Neural progenitor cell (in vitro differentiated cells): Measurements from ENCODE around the gene FRMD8. TPM values are rescaled to one million over a fixed set of nuclear protein-coding genes. Genes with fewer than 3 reads are reported as not detected.

ENCODE experiments used
- DNase-seq: peaks from one replicate; pipeline ENCODE4 v3.0.0-alpha.2; 2016; ENCODE audit warnings: low spot score
- H2AFZ ChIP-seq: fragments of 200-600 bp; sonication (generic); replicated peaks from 2 replicates; pipeline ENCODE4 v1.6.1; 2016; ENCODE audit warnings: antibody characterized with exemption
- H3F3A ChIP-seq: fragments of 200-600 bp; sonication (generic); 2 replicates; pipeline ENCODE4 v1.6.1; 2016; ENCODE audit warnings: antibody characterized with exemption, low read depth
- H3K27ac ChIP-seq: fragments of 200-600 bp; sonication (generic); 2 replicates; pipeline ENCODE4 v1.5.1; 2016; ENCODE audit warnings: mild to moderate bottlenecking
- H3K27me3 ChIP-seq: fragments of 200-600 bp; sonication (generic); 2 replicates; pipeline ENCODE4 v1.6.1; 2016; ENCODE audit warnings: mild to moderate bottlenecking, moderate library complexity
- H3K36me3 ChIP-seq: fragments of 200-600 bp; sonication (generic); 2 replicates; pipeline ENCODE4 v1.5.1; 2016
- H3K4me1 ChIP-seq: fragments of 200-600 bp; sonication (generic); 2 replicates; pipeline ENCODE4 v1.6.1; 2016; ENCODE audit warnings: mixed run types
- H3K4me2 ChIP-seq: fragments of 200-600 bp; sonication (generic); 2 replicates; pipeline ENCODE4 v1.6.1; 2016
- H3K4me3 ChIP-seq: fragments of 200-600 bp; sonication (generic); 2 replicates; pipeline ENCODE4 v1.5.1; 2016
- H3K79me2 ChIP-seq: fragments of 200-600 bp; sonication (generic); 2 replicates; pipeline ENCODE4 v1.6.1; 2016; ENCODE audit warnings: low read depth
- H3K9ac ChIP-seq: fragments of 200-600 bp; sonication (generic); 2 replicates; pipeline ENCODE4 v1.6.1; 2016
- H3K9me3 ChIP-seq: fragments of 200-600 bp; sonication (generic); 2 replicates; pipeline ENCODE4 v1.5.1; 2016; ENCODE audit warnings: low read depth
- H4K20me1 ChIP-seq: fragments of 200-600 bp; sonication (generic); 2 replicates; pipeline ENCODE4 v1.6.1; 2016; ENCODE audit warnings: low read depth
- H3K27ac Mint-ChIP-seq: 3 replicates; pipeline ENCODE4 v1.8.0; 2021; ENCODE audit warnings: mixed read lengths
- H3K27me3 Mint-ChIP-seq: 2 replicates; pipeline ENCODE4 v1.8.0; 2022; ENCODE audit warnings: low read depth, mild to moderate bottlenecking, inconsistent platforms, moderate library complexity, mixed read lengths; ENCODE audit not compliant: insufficient read depth
- H3K36me3 Mint-ChIP-seq: 3 replicates; pipeline ENCODE4 v1.8.0; 2021; ENCODE audit warnings: mixed read lengths
- H3K4me1 Mint-ChIP-seq: 3 replicates; pipeline ENCODE4 v1.8.0; 2021; ENCODE audit warnings: mixed read lengths
- H3K4me3 Mint-ChIP-seq: 3 replicates; pipeline ENCODE4 v1.8.0; 2021; ENCODE audit warnings: mild to moderate bottlenecking, moderate library complexity, mixed read lengths
- H3K9me3 Mint-ChIP-seq: 3 replicates; pipeline ENCODE4 v1.8.0; 2020; ENCODE audit warnings: mixed read lengths
- CTCF ChIP-seq: fragments of 200-600 bp; sonication (generic); IDR thresholded peaks from 2 replicates; pipeline ENCODE4 v1.5.1; 2017; ENCODE audit warnings: antibody characterized with exemption, mild to moderate bottlenecking
- EZH2 ChIP-seq: fragments of 200-600 bp; sonication (generic); IDR thresholded peaks from 2 replicates; pipeline ENCODE4 v1.6.1; 2017; ENCODE audit warnings: antibody characterized with exemption, mild to moderate bottlenecking, moderate library complexity
- EZH2phosphoT487 ChIP-seq: fragments of 200-600 bp; sonication (generic); IDR thresholded peaks from 2 replicates; pipeline ENCODE4 v1.6.1; 2017; ENCODE audit warnings: antibody characterized with exemption
- total RNA-seq: library from RNA; depleted of rRNA; stranded (reverse); fragments of >200 nt; gene quantifications from 2 replicates; pipeline ENCODE4 v1.2.3, GENCODE V29; 2015; ENCODE audit warnings: low replicate concordance

Gene FRMD8
- total RNA-seq, 1 donor from 2014 or later = 5.8 TPM

- Histone ChIP-seq H2AFZ (peak overlapping the region; percentile 39), H4K20me1 (no peaks in the 10 kb centered on the region), H3K4me3 (no peak overlapping the region), H3K27ac (no peak overlapping the region), H3K9ac (no peak overlapping the region), H3K4me2 (no peak overlapping the region), H3K9me3 (no peaks in the 10 kb centered on the region), H3K27me3 (no peaks in the 10 kb centered on the region), H3K36me3 (no peaks in the 10 kb centered on the region), H3K79me2 (peaks cover 4% of the 10 kb centered on the region), H3F3A (no peaks in the 10 kb centered on the region), H3K4me1 (no peaks in the 10 kb centered on the region)
- no peak for TF ChIP-seq EZH2
- peak; percentile 78 for TF ChIP-seq CTCF
- Mint-ChIP-seq H3K27me3 (peaks cover 10% of the 10 kb centered on the region), H3K4me1 (peaks cover 22% of the 10 kb centered on the region), H3K4me3 (no peak overlapping the region), H3K9me3 (no peaks in the 10 kb centered on the region), H3K36me3 (no peaks in the 10 kb centered on the region), H3K27ac (no peak overlapping the region)
- peak; percentile 85 for DNase-seq
Measured at GRCh38 chr11:65366340-65366773, 20.1 kb upstream of the FRMD8 start.

- peaks cover 4% of the 10 kb centered on the region for H3K79me2 ChIP-seq
- no peak overlapping the region for H2AFZ ChIP-seq
- Mint-ChIP-seq H3K36me3 (no peaks in the 10 kb centered on the region), H3K9me3 (no peaks in the 10 kb centered on the region), H3K27ac (no peak overlapping the region), H3K27me3 (peaks cover 13% of the 10 kb centered on the region), H3K4me1 (peaks cover 18% of the 10 kb centered on the region), H3K4me3 (no peak overlapping the region)
- no peaks in the 10 kb centered on the region for H3K27me3 ChIP-seq
- TF ChIP-seq EZH2 (no peak), CTCF (no peak), EZH2phosphoT487 (no peak)
- no peak overlapping the region for H3K4me3 ChIP-seq
- DNase-seq = no peak
- no peaks in the 10 kb centered on the region for H3K9me3 ChIP-seq
- no peak overlapping the region for H3K9ac ChIP-seq
- no peak overlapping the region for H3K27ac ChIP-seq
- no peaks in the 10 kb centered on the region for H3K36me3 ChIP-seq
- H3K4me1 ChIP-seq = no peaks in the 10 kb centered on the region
- no peaks in the 10 kb centered on the region for H4K20me1 ChIP-seq
- no peaks in the 10 kb centered on the region for H3F3A ChIP-seq
- no peak overlapping the region for H3K4me2 ChIP-seq
Measured at GRCh38 chr11:65370659-65371049, 15.8 kb upstream of the FRMD8 start.

GRCh38 chr11:65373839-65374580, 12.4 kb upstream of the FRMD8 start:
- Mint-ChIP-seq H3K4me1 (peaks cover 6% of the 10 kb centered on the region), H3K36me3 (no peaks in the 10 kb centered on the region), H3K27ac (no peak overlapping the region), H3K27me3 (peaks cover 11% of the 10 kb centered on the region), H3K9me3 (no peaks in the 10 kb centered on the region), H3K4me3 (no peak overlapping the region)
- Histone ChIP-seq H3K9ac (no peak overlapping the region), H4K20me1 (no peaks in the 10 kb centered on the region), H3K27me3 (no peaks in the 10 kb centered on the region), H3K4me2 (no peak overlapping the region), H3K36me3 (no peaks in the 10 kb centered on the region), H3K4me3 (no peak overlapping the region), H2AFZ (no peak overlapping the region), H3K9me3 (no peaks in the 10 kb centered on the region), H3K79me2 (no peaks in the 10 kb centered on the region), H3K27ac (no peak overlapping the region), H3F3A (no peaks in the 10 kb centered on the region), H3K4me1 (no peaks in the 10 kb centered on the region)
- no peak for DNase-seq
- TF ChIP-seq EZH2 (no peak), EZH2phosphoT487 (no peak), CTCF (no peak)
